IMR-90 (cell line): Measurements from ENCODE around the gene FANCE. TPM values are rescaled to one million over a fixed set of nuclear protein-coding genes. Genes with fewer than 3 reads are reported as not detected.

Experiments
- ATAC-seq: fragments of 200-7000 bp; cut with Tn5 transposase; 2 replicates; pipeline ENCODE4 v1.9.1; 2020; ENCODE audit warnings: low read depth, mild to moderate bottlenecking, moderate library complexity
- BruUV-seq: library from RNA; stranded (reverse); fragments of 400-500 nt; replicated peaks from 2 replicates; lab custom pipeline; 2021; lab: Mats Ljungman, UMichigan
- CTCF ChIA-PET: fragments of 300-600 bp; formaldehyde crosslinking; extraction: SDS; loops from one replicate; lab custom pipeline; 2021; ENCODE audit warnings: antibody characterized with exemption; lab: Yijun Ruan, JAX
- POLR2A ChIA-PET: fragments of 300-600 bp; sonication (Branson Sonifier 250); formaldehyde crosslinking; loops from one replicate; lab custom pipeline; 2022; ENCODE audit warnings: antibody characterized with exemption; ENCODE audit not compliant: unreplicated experiment; lab: Charles Lee
- DNase-seq: peaks from one replicate; pipeline ENCODE4 v3.0.0; 2013
- H2AFZ ChIP-seq: replicated peaks from 2 replicates; pipeline ENCODE3; 2013; ENCODE audit warnings: low read length, mild to moderate bottlenecking; ENCODE audit not compliant: poor library complexity
- H2AK5ac ChIP-seq: 2 replicates; pipeline ENCODE4 v1.6.1; 2013; ENCODE audit warnings: low read depth, low read length, inconsistent platforms
- H2AK9ac ChIP-seq: replicated peaks from 2 replicates; pipeline ENCODE3; 2013; ENCODE audit warnings: mild to moderate bottlenecking, low read depth, low read length, moderate library complexity; ENCODE audit not compliant: poor library complexity
- H2BK120ac ChIP-seq: 2 replicates; pipeline ENCODE4 v1.6.1; 2013; ENCODE audit warnings: low read depth, low read length, inconsistent platforms
- H2BK15ac ChIP-seq: 3 replicates; pipeline ENCODE4 v1.6.1; 2013; ENCODE audit warnings: low read depth, low read length, inconsistent platforms
- H2BK20ac ChIP-seq: 2 replicates; pipeline ENCODE4 v1.6.1; 2013; ENCODE audit warnings: low read depth, mild to moderate bottlenecking, inconsistent platforms, low read length, moderate library complexity
- H2BK5ac ChIP-seq: 2 replicates; pipeline ENCODE4 v1.6.1; 2013; ENCODE audit warnings: mild to moderate bottlenecking, low read depth, low read length, inconsistent platforms; ENCODE audit not compliant: poor library complexity, severe bottlenecking
- H3K14ac ChIP-seq: replicated peaks from 2 replicates; pipeline ENCODE4 v1.6.1; 2013; ENCODE audit warnings: low read depth, low read length, inconsistent platforms
- H3K18ac ChIP-seq: 2 replicates; pipeline ENCODE4 v1.6.1; 2013; ENCODE audit warnings: low read depth, low read length, control low read depth
- H3K23ac ChIP-seq: 2 replicates; pipeline ENCODE4 v1.6.1; 2013; ENCODE audit warnings: low read depth, low read length, inconsistent platforms
- H3K27ac ChIP-seq: 2 replicates; pipeline ENCODE4 v1.5.1; 2013; ENCODE audit warnings: mild to moderate bottlenecking, control low read depth, low read length; ENCODE audit not compliant: insufficient read depth
- H3K27me3 ChIP-seq: 2 replicates; pipeline ENCODE4 v1.6.1; 2013; ENCODE audit warnings: low read length; ENCODE audit not compliant: control insufficient read depth, insufficient read depth
- H3K36me3 ChIP-seq: 2 replicates; pipeline ENCODE4 v1.6.1; 2013; ENCODE audit warnings: low read length, mixed read lengths; ENCODE audit not compliant: control insufficient read depth, insufficient read depth
- H3K4ac ChIP-seq: 2 replicates; pipeline ENCODE4 v1.6.1; 2013; ENCODE audit warnings: low read depth, low read length, inconsistent platforms
- H3K4me1 ChIP-seq: 2 replicates; pipeline ENCODE4 v1.6.1; 2013; ENCODE audit warnings: low read length, mixed read lengths; ENCODE audit not compliant: control insufficient read depth, insufficient read depth
- H3K4me2 ChIP-seq: 2 replicates; pipeline ENCODE4 v1.6.1; 2013; ENCODE audit warnings: low read depth, mild to moderate bottlenecking, control low read depth, low read length, moderate library complexity
- H3K4me3 ChIP-seq: 2 replicates; pipeline ENCODE4 v1.5.1; 2013; ENCODE audit warnings: low read depth, mild to moderate bottlenecking, control low read depth, low read length, moderate library complexity; ENCODE audit not compliant: insufficient read depth
- H3K56ac ChIP-seq: 2 replicates; pipeline ENCODE4 v1.6.1; 2013; ENCODE audit warnings: low read length, inconsistent platforms; ENCODE audit not compliant: insufficient read depth; ENCODE audit errors: extremely low read depth
- H3K79me1 ChIP-seq, 2 experiments: 2 replicates each; pipeline ENCODE4 v1.6.1; 2013; ENCODE audit warnings: low read length in 2 of 2, inconsistent platforms in 1 of 2, low read depth in 1 of 2
- H3K9ac ChIP-seq: 2 replicates; pipeline ENCODE4 v1.6.1; 2013; ENCODE audit warnings: low read depth, low read length, control low read depth
- H3K9me1 ChIP-seq: 2 replicates; pipeline ENCODE4 v1.6.1; 2013; ENCODE audit warnings: low read length, inconsistent platforms; ENCODE audit not compliant: insufficient read depth
- H3K9me3 ChIP-seq: 2 replicates; pipeline ENCODE4 v1.6.1; 2013; ENCODE audit warnings: low read length; ENCODE audit not compliant: control insufficient read depth, insufficient read depth
- H4K20me1 ChIP-seq: 2 replicates; pipeline ENCODE4 v1.6.1; 2013; ENCODE audit warnings: low read length, inconsistent platforms; ENCODE audit not compliant: insufficient read depth
- H4K5ac ChIP-seq: 2 replicates; pipeline ENCODE4 v1.6.1; 2013; ENCODE audit warnings: mild to moderate bottlenecking, low read depth, low read length, control low read depth
- H4K8ac ChIP-seq, 2 experiments: 2 replicates each; pipeline ENCODE4 v1.6.1; 2013; ENCODE audit warnings: low read depth in 2 of 2, low read length in 2 of 2, control low read depth in 1 of 2, inconsistent platforms in 1 of 2
- H4K91ac ChIP-seq: 2 replicates; pipeline ENCODE4 v1.6.1; 2013; ENCODE audit warnings: low read depth, low read length, inconsistent platforms; ENCODE audit not compliant: insufficient read depth
- BHLHE40 ChIP-seq: fragments of 150-350 bp; IDR thresholded peaks from 2 replicates; pipeline ENCODE4 v1.6.1; 2016; ENCODE audit warnings: mild to moderate bottlenecking, low read depth, low read length
- FOS ChIP-seq: fragments of 150-350 bp; IDR thresholded peaks from 2 replicates; pipeline ENCODE4 v1.6.1; 2016; ENCODE audit warnings: low read depth, low read length
- MAFK ChIP-seq: IDR thresholded peaks from 2 replicates; pipeline ENCODE4 v1.6.1; 2012; ENCODE audit warnings: low read depth, low read length, improper control_type of control experiment
- MAZ ChIP-seq: IDR thresholded peaks from 2 replicates; pipeline ENCODE4 v1.6.1; 2012; ENCODE audit warnings: low read depth, mild to moderate bottlenecking, low read length, improper control_type of control experiment, moderate library complexity, borderline replicate concordance
- MXI1 ChIP-seq: IDR thresholded peaks from 2 replicates; pipeline ENCODE4 v1.6.1; 2012; ENCODE audit warnings: low read depth, mild to moderate bottlenecking, low read length, moderate library complexity, borderline replicate concordance
- NFE2L2 ChIP-seq: fragments of 150-350 bp; IDR thresholded peaks from 2 replicates; pipeline ENCODE4 v1.6.1; 2016; ENCODE audit warnings: low read depth, mild to moderate bottlenecking, low read length
- RAD21 ChIP-seq: IDR thresholded peaks from 2 replicates; pipeline ENCODE4 v1.6.1; 2012; ENCODE audit warnings: low read length, improper control_type of control experiment
- RCOR1 ChIP-seq: IDR thresholded peaks from 2 replicates; pipeline ENCODE4 v1.6.1; 2012; ENCODE audit warnings: mild to moderate bottlenecking, low read length, improper control_type of control experiment; ENCODE audit not compliant: insufficient replicate concordance
- RFX5 ChIP-seq: IDR thresholded peaks from 2 replicates; pipeline ENCODE4 v1.8.0; 2012; ENCODE audit warnings: low read depth, mild to moderate bottlenecking, low read length, moderate library complexity
- USF2 ChIP-seq: fragments of 150-350 bp; IDR thresholded peaks from 2 replicates; pipeline ENCODE4 v1.6.1; 2017; ENCODE audit warnings: mild to moderate bottlenecking, antibody characterized with exemption, low read length, low read depth
- WGBS, 2 experiments: methylation state at CpG; one replicate each; pipeline versions ENCODE4 v1.1.5 to v1.1.7; 2013; ENCODE audit warnings: missing lambda C conversion rate in 2 of 2; ENCODE audit not compliant: insufficient read length in 1 of 2; ENCODE audit errors: extremely low coverage in 2 of 2; 5-methylcytosine and 5-hydroxymethylcytosine counted together
- dilution Hi-C: fragments of 300-500 bp; cut with HindIII; formaldehyde crosslinking; loops from one replicate; pipeline ENCODE4 v1.14.3; 2018; ENCODE audit warnings: low sequenced_read_pairs; ENCODE audit not compliant: unreplicated experiment
- in situ Hi-C: fragments of 300-500 bp; cut with MboI; formaldehyde crosslinking; loops from 3 replicates; pipeline ENCODE4 v1.14.3; 2019; ENCODE audit warnings: low sequenced_read_pairs, inconsistent platforms, mixed read lengths
- intact Hi-C: fragments of 100-400 bp; cut with micrococcal nuclease; formaldehyde crosslinking; loops from 2 replicates; pipeline ENCODE4 v1.10.0; 2022
- polyA plus RNA-seq, 3 experiments: library from polyadenylated mRNA; depleted of rRNA; stranded (reverse); fragments of >200 nt; gene quantifications; 2 replicates each; pipeline ENCODE4 v1.2.3, GENCODE V29; 2012; ENCODE audit warnings: low replicate concordance in 1 of 3
- total RNA-seq: library from RNA; depleted of rRNA; stranded (reverse); fragments of >200 nt; gene quantifications from 2 replicates; pipeline ENCODE4 v1.2.3, GENCODE V29; 2012

FANCE gene
- total and polyA plus RNA-seq, 2 of the 4 experiments (the other 2 are of a cell fraction) = 7.1 to 9.1 TPM

DNA sequence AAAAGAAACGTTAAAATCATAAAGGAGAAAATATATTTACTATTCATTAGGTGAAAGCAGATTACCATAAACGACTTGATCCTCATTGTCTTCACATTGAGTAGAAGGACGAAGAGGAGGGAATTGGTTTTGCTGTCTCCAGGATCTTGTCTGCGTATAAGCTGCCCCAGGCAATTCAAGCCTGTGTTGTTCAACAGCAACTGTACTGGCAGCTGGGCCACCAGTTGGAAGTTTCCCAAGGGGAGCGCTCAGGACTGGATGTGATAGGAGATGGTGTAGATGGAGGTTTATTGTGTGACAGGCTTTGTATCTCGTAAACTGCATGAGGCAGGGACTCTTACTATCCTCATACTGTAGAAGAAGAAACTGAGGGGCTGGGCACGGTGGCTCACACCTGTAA is 3.9 kb upstream of the FANCE start:
- in situ Hi-C loops (no loop called here), dilution Hi-C loops (no loop called here), intact Hi-C loops (no loop called here)
- Histone ChIP-seq H3K27ac (no peak overlapping the region), H3K9ac (no peak overlapping the region), H2AK9ac (no peak overlapping the region), H3K36me3 (no peaks in the 10 kb centered on the region), H2BK20ac (peak overlapping the region; percentile 76), H4K20me1 (no peaks in the 10 kb centered on the region), H2BK5ac (peak overlapping the region; percentile 3), H3K18ac (no peak overlapping the region), H2AFZ (no peak overlapping the region), H2BK15ac (no peak overlapping the region), H3K4me2 (no peak overlapping the region), H3K23ac (no peak overlapping the region), H3K79me1 (peaks cover 3 to 7% of the 10 kb centered on the region in 2 experiments; a peak in 3 of 4 replicates), H4K5ac (no peak overlapping the region), H4K91ac (peak overlapping the region; percentile 38), H4K8ac (no peak overlapping the region; a peak in 1 of 4 replicates), H3K4ac (peak overlapping the region; percentile 10; the same call in 1 of the 2 replicates), H3K9me3 (no peaks in the 10 kb centered on the region), H3K9me1 (no peaks in the 10 kb centered on the region), H2BK120ac (peak overlapping the region; percentile 39), H3K27me3 (no peaks in the 10 kb centered on the region), H3K4me3 (no peak overlapping the region), H3K14ac (no peak overlapping the region), H2AK5ac (peak overlapping the region; percentile 64; the same call in 1 of the 2 replicates), H3K4me1 (no peaks in the 10 kb centered on the region), H3K56ac (no peak overlapping the region)
- ChIA-PET POLR2A (no interaction called here), CTCF (interaction anchor here (4.5 kb wide), 1 partner anchor 29 kb away, joined by 20 read pairs; no protein-coding TSS in a partner anchor)
- WGBS, 2 experiments = 100% methylated on average over 2 of the region's 7 CpGs; no CpG with 5 or more reads in 1 of the 2 experiments
- no TSS peak for BruUV-seq
- ATAC-seq = no peak
- TF ChIP-seq MAZ (no peak), RAD21 (no peak), MAFK (no peak), MXI1 (no peak), USF2 (no peak), RFX5 (no peak), RCOR1 (no peak), NFE2L2 (no peak), BHLHE40 (no peak), FOS (no peak)
- no peak for DNase-seq
